HCEC 1CT (cell line): ENCODE data around the gene SLIRP.
"Not testable (repeated sequence)": the region's sequence is repeated elsewhere in the genome, so short reads cannot be mapped to it uniquely, and the experiment has no call there.

Source experiments
- DNase-seq: peaks from one replicate; pipeline ENCODE4 v3.0.0-alpha.2; 2017

Gene SLIRP

DNA sequence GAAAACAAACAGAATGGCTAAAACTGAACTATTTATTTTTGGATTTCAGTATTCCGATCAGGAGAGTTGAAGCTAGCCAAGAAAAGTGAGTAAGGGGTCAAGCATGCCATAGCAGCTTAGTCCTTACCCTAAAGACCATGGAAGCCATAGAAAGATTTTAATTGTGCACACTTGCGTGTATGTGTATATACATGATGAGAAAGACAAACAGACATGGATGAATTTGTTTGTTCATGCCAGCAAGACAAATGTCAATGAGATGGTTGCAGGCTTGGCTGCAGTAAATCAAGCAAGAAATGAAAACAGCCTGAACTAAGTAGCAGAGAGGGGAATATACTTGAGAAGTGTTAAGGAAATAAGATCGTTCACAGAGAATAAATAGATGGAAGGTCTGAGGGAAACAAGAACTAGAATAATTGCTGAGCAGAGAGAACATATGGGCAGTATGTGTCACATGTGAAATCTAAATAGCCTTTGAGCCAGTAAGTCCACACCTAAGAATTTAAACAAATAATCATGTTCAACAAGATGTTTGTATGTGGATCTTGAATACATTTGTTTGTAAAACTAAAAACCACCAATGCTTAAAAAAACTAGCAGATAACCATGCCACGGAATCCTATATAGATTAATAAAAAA lies 38.3 kb downstream of the SLIRP start:
- no peak for DNase-seq

DNA sequence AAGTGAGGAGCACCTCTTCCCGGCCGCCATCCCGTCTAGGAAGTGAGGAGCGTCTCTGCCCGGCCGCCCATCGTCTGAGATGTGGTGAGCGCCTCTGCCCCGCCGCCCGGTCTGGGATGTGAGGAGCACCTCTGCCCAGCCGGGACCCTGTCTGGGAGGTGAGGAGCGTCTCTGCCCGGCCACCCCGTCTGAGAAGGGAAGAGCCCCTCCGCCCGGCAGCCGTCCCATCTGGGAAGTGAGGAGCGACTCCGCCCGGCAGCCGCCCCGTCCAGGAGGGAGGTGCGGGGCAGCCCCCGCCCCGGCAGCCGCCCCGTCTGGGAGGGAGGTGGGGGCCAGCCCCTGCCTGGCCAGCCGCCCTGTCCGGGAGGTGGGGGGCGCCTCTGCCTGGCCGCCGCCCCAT lies 39.5 kb downstream of the SLIRP start:
- DNase-seq: not testable (repeated sequence)

DNA sequence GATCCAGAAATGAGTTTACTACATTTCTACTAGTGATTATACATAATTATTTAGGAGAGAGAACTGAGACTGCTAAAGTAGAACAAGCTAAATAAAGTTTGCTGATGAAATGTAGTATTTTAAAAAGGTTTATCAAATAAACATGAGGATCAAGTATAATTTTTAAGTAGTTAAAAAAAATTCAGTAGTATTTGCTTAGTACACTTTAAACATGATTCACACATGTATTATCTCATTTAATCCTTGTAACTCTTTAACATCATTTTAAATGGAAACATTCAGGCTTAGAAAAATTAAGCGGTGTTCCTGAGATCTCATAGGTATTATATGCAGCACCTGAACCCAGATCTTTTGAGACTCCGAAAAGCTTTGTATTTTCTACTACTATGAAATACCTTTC lies 44.4 kb downstream of the SLIRP start:
- DNase-seq: no peak

DNA sequence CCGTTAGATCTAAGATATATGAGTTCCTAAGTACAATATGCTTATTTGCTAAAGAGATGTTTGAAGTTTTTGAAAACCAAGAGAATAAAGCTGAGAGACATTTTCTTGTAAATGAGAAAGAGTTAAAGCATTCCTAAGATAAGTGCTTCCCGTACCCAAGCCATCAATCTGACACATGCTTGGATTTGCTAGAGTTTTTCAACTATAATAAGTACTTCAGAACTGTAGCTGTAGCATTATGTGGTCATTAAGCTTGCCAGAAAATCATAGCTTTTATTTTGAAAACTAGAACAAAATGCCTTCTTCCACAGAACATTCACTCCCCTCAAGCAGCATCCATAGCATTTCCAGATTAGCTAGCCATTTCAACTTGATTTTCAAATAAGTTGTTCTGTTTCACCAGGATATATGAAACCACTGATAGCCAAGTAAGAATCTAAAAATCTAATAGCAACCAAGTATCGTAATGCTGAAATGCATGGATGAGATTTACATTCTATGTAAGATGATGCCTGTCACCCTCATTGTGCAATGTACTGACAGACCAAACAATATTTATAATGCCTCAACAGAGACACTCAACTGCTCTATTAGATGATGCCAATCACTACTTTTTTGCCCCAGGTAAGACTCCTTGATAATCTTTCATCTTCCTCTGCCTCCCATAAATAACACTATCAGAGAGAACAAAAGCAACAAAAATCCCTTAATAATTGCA lies 45.1 kb downstream of the SLIRP start:
- DNase-seq: no peak

DNA sequence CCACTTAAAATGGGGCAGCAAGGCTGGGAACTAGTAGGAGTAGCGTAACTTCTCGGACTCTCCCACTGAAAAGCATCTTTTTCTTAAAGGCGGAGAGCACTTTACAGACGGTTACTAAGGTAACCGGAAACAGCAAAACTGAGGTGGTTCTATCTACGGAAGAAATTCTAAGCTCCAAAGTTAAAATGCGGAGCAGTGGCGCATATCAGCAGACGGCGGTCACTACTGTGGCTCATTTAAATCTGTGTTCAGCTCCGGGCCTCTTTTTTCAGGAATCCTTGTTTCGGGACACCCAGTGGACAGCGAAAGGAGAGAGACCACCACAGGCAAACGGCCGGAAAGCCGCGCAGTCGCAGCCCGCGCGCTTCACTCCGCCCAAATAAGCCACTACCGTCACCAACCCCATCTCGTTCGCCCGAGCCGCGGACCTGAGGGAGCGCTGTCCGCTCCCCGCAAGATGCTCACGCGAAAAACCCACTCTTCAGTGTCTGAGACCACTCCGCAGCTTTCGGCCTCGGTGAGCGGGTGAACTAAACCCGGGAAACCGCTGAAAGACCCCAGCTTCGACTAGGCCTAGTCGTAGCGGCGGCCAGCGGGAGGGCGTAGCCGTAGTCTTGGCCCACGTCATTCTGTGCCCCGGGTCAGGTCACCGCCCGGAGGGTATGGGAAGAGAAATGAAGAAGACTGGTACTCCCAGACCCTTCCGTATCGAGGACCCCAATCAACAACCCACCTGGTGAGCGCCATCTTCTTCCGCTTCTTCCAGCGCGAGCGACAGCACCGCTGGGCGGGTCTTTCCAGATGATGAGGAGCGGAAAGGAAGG lies 52.7 kb downstream of the SLIRP start, which contains the start of gene SNW1:
SNW1 (minus strand) TSS at position 776 of the 824 bp plus-strand sequence; CDS start at position 747, 29 bp downstream.
- DNase-seq: peak; percentile 49

DNA sequence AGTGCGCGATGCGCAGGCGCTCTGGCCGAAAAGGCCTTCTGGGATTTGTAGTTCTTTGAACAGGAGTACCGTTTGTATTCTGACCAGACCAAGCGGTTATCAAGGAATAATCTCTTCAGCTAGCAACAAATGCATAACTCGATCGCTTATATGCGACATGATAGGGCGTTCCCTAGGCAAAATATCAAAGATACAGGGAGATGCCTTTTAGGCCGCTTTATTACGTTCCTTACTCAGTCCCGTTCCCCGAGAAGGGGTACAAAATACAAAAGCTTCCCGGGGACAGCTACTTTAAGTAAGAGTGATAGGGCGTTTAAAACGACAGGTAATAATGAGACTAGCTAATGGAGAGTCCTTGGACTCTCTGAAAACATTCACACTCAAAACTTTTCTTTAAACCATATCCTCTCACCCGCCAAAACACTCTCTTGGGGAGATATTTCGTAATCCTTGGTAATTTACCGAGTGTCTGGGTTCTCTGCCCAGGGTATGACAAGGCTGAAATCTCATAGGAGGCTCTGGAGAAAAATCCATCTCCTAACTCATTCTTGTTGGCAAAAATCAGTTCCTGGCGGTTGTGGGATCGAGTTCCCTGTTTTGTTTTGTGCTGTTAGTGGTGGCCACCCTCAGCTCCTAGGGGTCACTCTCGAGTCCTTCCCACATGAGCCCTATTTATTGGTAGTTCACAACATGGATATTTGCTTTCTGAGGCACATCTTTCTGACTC lies 53.5 kb downstream of the SLIRP start:
- DNase-seq: peak; percentile 95

DNA sequence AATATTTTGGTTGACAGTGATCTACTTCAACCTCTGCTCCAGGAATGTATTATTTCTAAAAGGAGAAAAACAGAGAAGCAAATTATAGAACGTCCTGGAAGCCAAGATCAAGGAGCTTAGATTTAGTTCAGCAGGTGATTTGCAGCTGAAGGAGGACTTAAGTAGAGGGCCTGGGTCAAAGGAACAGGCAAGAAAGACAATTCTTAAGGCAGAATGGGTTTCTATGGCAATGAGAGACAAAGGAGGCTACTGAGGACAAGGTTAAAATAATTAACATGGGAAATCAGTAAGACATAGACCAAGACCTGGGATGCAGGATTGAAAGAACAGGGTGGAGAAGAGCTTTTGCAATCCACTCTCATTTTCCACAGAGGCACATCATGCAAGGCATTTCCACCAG lies 55.4 kb downstream of the SLIRP start:
- DNase-seq: no peak

DNA sequence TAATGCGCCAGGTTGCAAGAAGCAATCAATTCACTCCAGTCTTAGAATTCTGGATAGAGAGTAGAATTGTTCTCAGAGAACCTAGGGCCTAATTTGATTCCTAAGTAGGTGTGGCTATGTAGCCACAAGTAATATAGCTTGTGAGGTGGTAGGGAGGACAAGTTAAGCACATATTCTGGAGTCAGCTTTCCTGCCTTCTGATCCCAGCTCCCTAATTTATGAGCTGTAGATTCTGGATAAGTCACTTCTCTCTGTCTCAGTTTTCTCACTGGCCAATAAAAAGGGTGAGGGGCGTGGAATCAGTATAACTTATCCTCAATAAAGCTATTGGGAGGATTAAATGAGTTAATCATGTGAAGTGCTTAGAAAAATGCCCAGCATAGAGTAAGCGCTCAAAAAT lies 56.1 kb downstream of the SLIRP start:
- DNase-seq: no peak
